ENCODE results near the gene COG1.

The COG1 gene

DNA sequence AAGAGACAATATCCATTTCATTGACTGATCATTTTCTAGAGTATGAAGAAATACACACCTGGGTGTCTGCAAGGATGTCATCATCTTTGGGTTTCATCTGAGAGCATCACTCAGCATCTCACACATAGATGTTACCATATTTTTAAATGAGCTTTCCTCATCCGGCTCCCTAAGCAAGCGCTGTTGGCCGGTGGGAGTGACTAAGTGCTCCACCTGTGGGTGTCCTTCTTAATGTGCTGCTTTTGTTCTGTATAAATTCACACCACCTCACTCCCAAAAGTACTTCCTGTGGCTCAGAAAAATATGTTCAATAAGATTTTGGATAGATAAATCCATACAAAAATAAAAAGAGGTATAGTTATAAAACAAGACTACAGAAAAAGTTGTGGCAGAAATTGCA is 20.6 kb upstream of the COG1 start:
- no peak for DNase-seq (ENCODE audit: low read depth in 2 of 2)

DNA sequence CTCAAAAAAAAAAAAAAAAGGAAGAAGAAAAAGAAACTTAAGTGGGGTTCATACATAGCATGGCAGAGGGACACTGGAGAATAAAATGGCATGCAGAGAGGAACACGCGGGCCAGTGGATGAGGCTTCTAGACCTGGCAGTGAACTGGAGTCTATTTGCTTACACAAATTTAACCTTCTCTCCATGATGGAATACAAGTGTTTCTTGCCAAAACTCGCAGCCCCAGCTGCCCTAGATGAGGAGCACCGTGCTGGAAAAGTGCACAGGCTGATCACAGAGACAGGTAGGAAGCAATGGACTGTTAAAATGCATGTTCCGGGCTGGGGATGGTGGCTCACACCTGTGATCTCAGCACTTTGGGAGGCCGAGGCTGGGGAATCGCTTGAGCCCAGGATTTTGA is 18.7 kb upstream of the COG1 start:
- DNase-seq (ENCODE audit: low read depth in 2 of 2), result no peak

DNA sequence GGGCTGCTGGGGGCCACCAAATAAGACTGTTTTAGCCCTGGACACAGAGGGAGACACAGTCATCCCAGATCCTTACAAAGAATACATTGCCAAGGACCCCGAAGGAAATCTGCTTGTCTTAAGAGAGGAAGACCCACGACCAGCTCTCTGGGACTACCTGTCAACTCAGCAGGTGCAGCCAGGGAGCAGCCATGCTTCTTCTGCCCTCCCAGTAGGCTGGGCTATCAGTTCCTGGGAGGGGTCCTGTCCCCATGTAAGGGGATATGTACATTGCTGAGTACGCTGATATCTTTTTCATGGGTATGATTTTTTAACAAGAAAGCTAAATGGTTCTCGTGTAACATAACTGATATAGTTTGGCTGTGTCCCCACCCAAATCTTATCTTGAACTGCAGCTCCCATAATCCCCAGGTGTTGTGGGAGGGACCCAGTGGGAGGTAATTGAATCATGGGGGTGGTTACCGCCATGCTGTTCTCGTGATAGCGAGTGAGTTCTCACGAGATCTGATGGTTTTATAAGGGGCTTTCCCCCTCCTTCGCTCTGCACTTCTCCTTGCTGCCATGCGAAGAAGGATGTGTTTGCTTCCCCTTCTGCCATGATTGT is 16.8 kb upstream of the COG1 start:
- DNase-seq (ENCODE audit: low read depth in 2 of 2), result no peak

DNA sequence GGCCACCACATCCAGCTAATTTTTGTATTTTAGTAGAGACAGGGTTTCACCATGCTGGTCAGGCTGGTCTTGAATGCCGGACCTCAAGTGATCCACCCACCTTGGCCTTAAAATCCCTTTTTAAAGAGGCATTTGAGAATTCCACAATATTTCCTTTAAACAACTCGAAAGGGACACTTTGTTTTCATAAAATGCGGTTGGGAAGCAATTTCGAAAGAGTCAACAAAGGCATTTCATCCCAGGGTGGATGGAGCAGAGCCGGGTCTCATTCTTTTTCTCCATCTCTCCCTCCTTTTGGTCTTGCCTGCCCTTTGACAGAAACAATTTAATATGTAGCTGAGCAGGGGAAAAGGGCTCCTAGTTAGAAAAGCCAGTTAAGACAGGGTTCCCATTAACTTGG is 13.5 kb upstream of the COG1 start:
- no peak for DNase-seq (ENCODE audit: low read depth in 2 of 2)

DNA sequence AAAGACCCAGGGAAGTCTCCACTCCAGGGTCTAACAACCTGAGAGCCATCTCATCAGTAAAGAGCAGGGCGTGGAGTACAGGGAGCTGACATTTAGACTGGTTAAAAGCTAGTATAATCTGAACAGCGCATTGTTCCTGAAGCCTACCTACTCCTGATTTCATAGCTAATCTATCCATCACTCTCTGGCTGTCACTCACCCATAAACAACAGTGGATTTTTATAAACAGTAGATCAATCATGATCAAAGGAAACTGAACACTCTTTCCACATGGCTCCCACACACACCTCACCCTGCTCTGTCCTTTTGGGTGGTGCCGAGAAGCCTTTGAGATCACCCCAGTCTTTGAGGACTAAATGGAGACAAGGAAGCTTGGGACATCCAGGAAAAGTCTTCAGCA is 13.0 kb upstream of the COG1 start:
- no peak for DNase-seq (ENCODE audit: low read depth in 2 of 2)

DNA sequence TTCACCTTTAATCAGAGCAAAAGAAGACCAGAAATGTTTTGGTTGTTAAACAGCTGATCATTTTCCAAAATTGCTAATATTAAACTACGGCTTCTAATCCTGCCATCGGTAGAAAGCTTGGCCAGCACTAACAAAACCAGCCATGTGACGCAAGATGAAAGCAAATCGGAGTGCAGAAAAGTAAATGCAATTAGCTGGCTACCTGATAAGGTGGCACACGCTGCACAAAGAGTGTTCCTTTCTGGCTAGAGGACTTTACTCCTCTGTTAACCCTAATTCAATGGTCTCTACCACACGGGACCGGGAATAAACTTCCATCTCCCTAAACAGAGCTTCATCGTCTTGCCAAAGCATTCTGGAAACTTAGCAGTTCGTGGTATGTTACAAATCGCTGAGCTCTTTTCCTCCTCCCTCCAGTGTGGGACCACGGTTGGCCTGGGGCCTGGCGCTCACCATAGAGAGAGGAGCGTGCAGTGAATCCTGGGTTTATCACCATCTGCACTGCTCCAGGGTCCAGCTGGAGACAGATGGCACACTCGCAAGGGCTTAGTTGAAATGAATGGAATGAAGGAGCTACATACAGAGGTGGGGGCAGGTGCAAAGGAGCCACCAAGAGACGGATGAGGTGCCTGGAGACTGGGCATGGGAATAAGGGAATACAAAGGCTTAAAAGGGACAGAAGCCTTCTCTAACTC is 10.1 kb upstream of the COG1 start:
- no peak for DNase-seq (ENCODE audit: low read depth in 2 of 2)

DNA sequence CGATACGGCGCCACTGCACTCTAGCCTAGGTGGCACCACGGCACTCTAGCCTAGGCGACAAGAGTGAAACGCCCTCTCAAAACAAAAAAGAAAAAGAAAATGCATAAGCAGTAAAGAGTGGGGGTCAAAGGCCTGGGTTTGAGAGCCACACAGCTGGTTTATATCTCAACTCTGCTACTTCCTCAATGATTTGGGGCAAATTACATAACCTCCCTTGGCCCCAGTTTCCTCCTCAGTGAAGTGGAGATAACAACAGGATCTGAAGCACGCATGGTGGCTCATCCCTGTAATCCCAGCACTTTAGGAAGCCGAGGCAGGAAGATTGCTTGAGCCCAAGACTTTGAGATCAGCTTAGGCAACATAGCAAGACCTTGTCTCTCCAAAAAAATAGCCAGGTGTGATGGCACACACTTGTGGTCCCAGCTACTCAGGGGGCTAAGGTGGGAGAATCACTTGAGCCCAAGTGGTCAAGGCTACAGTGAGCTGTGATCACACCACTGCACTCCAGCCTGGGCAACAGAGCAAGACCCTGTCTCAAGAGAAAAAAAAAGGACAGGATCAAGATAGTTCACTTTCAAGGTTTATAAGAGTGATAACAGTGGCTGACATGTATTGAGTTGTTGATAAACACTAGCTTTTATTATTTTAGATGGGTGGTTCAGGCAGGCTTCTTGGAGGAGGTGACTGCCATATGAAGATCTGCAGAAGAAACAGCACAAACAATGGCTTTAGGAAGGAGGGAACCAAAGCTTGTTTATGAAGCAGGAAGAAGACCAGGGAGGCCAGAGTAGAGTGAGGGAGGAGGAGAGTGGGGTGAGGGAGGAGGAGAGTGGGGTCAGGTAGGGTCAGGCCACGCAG is 8.5 kb upstream of the COG1 start:
- no peak for DNase-seq (ENCODE audit: low read depth in 2 of 2)

DNA sequence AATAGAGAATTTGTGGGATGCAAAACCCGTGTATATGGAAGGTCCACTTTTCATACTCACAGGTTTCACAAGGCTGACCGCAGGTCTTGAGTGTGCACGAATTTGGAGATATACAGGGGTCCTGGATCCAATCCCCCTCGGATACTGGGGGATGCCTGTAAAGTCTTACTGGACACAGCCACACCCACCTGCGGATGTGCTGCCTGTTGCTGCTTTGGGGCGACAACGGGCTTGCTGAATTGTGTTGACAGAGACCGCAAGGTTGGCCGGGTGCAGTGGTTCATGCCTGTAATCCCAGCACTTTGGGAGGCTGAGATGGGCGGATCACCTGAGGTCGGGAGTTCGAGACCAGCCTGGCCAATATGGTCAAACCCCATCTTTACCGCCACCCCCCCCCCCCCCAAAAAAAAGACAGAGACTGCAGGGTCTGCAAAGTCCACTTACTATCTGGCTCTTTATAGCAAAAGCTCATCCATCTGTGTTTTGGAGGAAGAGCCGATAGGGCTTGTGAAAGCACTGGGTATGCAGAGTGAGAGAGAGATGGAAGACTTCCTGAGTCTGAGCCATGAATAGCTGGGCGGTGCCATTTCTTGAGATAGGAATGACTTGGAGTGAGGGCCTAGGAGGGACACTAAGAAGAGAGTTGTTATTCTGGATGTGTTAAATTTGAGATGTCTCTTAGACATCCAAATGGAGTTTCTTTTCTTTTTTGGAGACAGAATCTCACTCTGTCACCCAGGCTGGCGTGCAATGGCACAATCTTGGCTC is 6.4 kb upstream of the COG1 start:
- no peak for DNase-seq (ENCODE audit: low read depth in 2 of 2)

DNA sequence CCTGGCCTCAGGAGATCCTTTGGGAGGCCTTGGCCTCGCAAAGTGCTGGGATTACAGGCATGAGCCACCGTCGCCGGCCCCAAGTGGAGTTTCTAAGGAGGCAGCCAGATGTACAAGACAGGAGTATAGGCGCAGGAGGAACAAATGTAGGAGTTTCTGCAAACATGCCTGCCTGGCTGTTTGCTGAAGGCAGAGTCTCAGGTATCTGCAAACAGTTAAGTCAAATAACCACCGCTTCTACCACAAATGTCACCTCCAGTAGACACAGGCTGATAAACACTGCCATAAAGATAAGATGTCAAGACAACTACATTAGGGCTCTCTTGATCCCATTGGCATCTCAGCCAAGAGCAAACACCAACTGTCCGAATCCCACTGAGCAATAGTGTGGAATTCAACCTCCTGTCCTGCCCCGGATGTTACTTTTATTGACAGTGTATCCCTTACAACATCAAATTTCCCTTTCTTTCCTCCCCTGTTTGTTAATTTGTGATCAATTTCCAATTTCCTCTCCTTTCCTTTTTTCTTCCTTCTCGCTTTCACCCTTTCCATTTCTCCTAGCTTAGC is 5.6 kb upstream of the COG1 start:
- DNase-seq (ENCODE audit: low read depth in 2 of 2), result no peak

DNA sequence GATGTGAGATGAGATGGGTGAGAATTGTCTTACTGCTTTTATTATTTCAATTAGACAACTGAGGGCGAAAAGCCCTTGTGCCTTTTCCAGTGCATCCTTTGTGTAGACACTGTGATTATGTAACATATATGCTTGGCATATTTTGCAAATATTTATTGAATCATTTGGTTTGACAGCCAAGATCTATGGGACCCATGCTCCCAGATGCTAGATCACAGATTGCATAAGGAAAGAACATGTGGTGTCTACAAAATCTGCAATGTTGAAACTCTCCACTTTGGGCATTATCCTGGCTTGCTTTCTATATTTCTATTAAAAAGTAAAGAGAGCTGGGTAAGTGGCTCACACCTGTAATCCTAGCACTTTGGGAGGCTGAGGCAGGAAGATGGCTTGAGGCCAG is 4.8 kb upstream of the COG1 start:
- no peak for DNase-seq (ENCODE audit: low read depth in 2 of 2)

DNA sequence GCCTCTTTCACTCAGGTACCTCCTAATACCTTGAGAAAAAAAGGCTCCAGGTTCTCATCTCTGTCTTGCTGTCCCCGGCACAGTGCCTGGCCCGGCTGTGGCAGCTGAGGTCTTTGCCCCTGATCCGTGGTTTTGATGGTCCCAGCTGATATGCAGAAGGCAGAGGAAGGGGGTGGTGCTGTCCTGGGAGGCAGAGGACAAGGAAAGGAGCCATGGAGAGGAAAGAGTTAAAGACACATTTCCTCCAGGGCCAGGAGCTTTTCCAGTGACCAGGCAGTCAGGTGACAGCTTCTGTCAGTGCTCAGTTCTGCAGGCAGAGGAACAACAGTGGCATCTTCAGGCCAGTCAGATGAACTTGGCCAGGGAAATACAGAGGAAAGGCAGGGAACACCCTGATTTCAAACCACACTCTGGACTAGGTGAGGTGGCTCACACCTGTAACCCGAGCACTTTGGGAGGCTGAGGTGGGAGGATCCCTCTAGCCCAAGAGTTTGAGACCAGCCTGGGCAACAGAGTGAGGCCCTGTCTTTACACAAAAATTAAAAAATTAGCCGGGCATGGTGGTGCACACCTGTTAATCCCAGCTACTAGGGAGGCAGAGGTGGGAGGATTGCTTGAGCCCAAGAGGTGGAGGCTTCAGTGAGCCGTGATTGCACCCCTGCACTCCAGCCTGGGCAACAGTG is 3.3 kb upstream of the COG1 start:
- no peak for DNase-seq (ENCODE audit: low read depth in 2 of 2)

DNA sequence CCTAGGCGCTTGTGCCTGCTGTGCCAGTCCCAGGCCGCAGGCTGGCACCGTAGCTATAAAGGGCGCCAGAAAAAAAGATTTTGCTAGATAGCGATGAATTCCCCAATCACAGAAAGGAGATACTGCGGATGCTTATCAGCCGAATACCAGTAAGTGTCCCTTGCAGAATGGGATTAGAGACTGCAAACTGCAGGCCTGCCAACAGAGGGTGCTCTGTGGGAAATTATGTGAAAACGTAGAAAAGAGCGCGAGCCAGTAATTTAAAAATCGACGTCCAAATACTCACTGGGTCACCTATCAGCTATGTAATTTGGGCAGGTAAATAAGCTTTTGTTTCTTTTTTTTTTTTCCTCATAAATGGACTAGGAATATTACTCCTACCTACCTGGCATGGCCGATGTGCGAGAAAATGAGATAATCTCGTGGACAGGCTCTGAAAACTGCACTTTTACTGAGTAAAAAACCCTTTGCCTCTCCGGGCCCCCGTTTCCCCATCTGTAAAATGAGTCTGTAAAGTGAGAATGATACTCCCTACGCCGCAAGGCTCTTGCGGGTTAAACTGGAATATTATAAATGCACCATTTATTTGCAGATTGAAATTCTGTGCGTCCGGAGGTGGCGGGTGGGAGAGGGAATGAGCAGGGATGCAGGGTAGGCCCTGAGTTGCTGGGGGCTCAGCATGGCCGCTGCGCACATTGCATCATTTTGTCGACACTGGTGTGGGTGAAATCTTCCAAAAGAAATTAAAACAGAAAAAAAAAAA is 1.2 kb upstream of the COG1 start:
- DNase-seq (ENCODE audit: low read depth in 2 of 2), result peak; percentile 42 to 50

DNA sequence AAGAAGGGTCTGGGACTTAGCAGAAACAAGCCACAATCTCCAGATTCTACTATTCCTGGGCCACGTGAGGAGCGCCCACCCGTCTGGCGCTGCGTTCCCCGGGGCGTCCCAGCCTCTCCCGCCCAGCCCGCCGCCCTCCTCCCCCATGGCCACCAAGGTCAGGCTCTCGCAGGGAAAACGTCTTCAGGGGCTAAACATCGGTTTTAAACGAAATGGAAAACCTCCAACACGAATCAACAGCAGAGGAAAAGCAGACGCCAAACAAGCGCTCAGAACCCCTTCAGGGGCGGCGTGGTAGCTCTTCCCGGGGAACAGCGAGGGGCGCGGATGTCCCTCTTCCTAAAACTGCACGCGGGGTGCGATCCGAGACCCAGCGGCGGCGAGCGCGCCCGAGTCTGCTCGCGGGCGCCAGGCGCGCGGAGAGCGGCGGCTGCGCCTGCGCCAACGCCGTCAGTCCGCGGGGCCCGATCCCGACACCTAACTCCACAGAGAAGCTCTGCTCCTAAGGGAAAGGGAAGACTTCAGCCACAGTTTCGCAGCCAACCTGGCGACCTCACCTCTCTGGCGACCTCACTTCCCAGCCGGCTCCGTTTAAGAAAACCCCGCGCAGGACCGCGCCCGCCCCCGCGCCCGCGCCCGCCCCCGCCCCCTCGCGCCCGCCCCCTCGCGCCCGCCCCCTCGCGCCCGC is 505 bp upstream of the COG1 start:
- peak; percentile 20 to 58 for DNase-seq (ENCODE audit: low read depth in 2 of 2)

DNA sequence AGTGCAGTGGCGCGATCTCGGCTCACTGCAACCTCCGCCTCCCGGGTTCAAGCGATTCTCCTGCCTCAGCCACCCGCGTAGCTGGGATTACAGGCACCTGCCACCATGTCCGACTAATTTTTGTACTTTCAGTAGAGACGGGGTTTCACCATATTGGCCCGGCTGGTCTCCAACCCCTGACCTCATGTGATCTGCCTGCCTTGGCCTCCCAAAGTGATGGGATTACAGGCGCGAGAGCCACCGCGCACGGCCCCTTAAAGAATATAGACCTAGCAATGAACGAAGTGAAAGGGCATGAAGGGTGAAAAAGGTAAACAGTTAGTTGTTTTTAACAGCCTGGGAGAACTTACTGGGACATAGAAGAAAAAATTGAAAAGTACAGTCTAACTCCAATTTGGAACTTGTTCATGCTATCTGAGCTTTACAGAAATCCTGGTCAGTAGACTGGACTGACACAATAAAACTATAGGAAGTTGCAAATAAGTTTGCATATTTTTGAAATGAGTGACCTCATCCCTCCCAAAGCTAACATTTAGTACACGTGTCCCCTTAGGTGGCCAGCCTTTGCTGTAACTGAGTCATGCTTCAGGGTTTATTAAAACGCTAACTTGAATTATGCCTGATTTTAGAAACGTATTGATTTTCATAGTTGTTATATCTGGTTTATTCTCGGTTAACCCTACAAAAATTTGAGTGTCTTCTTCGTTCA is 1.8 kb downstream of the COG1 start:
- DNase-seq (ENCODE audit: low read depth in 2 of 2), result no peak

DNA sequence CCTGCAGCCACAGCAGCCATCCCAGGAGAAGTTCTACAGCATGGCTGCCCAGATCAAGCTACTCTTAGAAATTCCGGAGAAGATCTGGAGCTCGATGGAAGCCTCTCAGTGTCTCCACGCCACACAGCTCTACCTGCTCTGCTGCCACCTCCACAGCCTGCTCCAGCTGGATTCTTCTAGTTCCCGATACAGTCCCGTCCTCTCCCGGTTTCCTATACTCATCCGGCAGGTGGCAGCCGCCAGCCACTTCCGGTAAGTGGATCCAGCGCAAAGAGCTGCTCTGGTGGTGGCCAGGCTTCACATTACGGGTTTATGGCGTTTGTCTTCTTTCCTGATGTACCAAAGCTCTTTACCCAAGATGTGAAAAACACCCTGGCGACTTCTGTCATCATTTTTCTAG is 3.6 kb downstream of the COG1 start:
- no peak for DNase-seq (ENCODE audit: low read depth in 2 of 2)

DNA sequence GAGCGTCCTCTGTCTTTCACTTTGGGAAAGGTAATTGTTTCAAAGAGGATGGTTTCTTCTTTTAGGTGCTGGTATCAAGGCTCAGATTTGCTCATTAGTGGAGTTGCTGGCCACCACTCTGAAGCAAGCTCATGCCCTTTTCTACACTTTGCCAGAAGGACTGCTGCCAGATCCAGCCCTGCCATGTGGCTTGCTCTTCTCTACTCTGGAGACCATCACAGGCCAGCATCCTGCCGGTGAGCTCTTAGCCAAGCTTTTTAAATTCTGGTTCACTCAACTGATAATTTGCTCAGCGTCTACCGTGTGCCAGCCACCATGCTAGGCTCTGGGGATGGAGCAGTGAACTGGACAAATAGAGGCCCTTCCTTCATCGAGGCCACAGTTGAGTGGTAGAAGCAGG is 4.3 kb downstream of the COG1 start:
- no peak for DNase-seq (ENCODE audit: low read depth in 2 of 2)

DNA sequence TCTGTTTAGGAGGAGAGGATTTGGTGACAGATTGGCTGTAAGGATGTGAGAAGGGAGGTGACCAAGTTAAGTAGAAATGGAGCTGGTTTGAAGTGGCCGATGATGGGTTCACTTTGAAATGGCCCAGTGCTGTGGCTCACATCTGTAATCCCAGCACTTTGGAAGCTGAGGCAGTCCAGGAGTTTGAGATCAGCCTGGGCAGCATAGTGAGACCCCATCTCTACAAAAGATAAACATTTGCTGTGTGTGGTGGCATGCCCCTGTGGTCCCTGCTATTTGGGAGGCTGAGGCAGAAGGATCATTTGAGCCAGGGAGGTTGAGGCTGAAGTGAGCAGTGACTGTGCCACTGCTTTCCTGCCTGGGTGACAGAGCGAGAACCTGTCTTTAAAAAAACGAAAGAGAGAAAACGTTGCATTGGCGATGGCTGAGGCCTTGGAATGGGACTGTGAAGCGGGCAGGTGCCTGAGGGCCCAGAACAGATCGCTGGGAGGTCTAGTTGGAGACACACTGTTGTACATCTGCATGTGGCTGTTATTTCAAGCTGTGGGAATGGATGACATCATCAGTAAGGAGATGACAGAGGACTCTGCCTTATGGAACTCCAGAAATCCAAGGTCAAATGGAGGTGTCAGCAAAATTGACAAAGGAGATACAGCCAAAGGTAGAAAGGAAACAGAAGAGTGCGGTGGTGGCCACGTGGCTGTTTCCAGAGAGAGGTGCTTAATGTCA is 5.5 kb downstream of the COG1 start:
- DNase-seq (ENCODE audit: low read depth in 2 of 2), result no peak

DNA sequence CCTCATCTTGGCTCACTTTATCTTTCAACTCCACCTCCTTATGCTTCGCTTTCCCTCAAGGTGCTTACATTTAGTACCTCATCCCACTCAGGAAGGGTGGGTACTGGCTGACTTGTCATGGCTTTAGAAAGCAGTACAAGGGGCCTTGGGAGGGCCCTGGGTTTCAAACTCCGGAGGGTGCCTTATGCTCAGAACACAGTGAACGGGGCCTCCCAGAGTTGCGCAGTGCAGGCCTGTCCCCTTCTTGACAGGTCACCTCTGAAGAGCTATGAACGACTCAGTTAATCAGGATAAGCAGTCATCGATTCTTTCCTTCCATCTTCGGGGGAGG is 6.0 kb downstream of the COG1 start:
- DNase-seq (ENCODE audit: low read depth in 2 of 2), result no peak
